Ureter (tissue), 1 donor: Measurements from ENCODE around the gene MAP3K7. TPM values are rescaled to one million over a fixed set of nuclear protein-coding genes. Genes with fewer than 3 reads are reported as not detected.

Source experiments
- DNase-seq: peaks from one replicate; pipeline ENCODE4 v3.0.0-alpha.2; 2020; ENCODE audit warnings: low spot score
- total RNA-seq: library from RNA; stranded (reverse); gene quantifications from one replicate; pipeline ENCODE4 v1.2.4, GENCODE V29; 2023
- donor health status: DM: yes; HTN: yes; CAD: no.

MAP3K7 gene
- total RNA-seq, 1 donor from 2014 or later = 31.3 TPM

GRCh38 chr6:90530882-90531281, 56.0 kb downstream of the MAP3K7 start:
- DNase-seq = no peak

DNA sequence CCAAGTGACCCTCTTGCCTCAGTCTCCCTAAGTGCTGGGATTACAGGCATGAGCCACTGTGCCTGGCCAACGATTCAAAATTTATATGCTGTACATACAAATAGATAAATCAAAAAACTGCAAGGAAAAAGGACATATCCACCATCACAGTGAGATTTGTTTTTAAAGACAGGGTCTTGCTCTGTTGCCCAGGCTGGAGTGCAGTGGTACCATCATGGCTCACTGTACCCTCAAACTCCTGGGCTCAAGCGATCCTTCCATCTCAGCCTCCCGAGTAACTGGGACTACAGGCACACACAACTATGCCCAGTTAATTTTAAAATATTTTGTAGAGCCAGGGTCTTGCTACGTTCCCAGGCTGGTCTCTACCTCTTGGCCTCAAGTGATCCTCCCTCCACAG, 61.5 kb downstream of the MAP3K7 start:
- DNase-seq = no peak

GRCh38 chr6:90523779-90524310, 63.0 kb downstream of the MAP3K7 start:
- no peak for DNase-seq

- no peak for DNase-seq
Measured at GRCh38 chr6:90521955-90522354, 64.9 kb downstream of the MAP3K7 start.

DNA sequence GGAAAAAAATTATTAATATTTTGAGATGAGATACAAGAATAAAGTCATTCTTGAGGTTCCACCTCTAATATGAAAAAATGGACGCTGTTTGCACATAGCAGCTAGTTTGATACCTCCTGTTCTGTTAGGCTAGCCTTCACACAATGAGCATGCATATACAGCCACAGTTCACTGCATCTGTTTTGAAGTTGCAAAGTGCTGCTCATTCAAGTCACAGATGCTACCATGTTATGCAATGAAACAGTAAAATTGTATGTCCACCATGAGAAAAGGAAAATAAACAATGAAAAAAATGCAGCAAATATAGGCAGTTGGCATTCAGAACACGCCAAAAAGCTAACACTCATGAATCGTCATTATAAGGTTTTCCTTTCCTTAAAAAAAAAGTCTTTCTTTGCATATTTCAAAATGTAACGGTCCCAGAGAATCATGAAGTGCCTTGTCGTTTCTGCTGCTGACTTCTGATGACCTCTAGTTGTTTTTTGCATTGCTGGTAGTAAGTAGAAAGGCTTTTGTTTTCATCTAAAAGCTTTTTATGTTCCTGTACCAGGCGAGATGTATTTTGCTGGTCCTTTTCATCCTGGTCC, 70.7 kb downstream of the MAP3K7 start:
- no peak for DNase-seq

GRCh38 chr6:90514496-90514895, 72.4 kb downstream of the MAP3K7 start:
- no peak for DNase-seq

DNA sequence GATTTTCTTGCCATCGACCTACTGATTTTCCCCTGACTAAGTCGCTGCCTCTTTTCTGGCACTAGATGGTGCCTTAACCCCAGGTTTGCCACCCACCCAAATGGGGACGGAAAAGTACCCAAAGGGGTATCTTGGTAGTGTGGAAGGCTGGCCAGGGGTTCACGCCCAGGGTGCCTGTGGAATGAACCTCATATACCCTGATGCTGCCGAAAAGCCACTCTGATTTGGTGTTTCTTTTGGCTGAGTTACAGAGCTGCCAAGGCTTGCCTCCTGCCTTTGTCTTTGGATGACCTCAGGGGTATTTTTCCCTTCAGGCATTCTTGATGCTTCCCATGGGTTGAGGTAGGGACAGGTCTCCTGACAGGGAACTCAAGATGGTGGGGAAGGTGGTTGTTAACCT, 78.1 kb downstream of the MAP3K7 start:
- DNase-seq = no peak

DNA sequence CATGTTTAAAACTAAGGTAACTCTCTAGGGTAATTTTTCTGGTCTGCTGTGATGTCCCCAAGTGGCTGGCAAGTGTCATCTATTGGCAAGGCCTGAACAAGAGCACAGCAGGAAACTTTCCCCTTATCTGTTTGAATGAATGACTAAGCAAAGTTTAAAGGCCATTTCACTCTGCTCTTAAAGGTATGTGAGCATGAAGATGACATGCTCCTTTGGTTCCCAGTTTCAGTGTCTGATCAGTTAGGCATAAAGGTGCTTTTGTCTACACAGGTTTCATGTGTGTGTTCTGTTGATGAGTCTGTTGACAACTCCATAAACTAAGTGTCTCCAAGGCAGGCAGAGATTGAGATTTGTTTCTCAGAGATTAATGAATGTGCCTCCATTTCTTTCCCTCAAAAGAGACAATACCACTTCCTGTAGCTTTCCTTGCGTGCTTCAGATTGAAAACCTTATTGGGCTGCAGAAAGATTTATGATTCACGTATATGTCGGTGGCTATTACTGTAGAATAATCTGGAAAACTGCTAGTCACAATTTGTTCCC, 83.9 kb downstream of the MAP3K7 start:
- no peak for DNase-seq

- DNase-seq = no peak
Measured at GRCh38 chr6:90502381-90502780, 84.5 kb downstream of the MAP3K7 start.

DNA sequence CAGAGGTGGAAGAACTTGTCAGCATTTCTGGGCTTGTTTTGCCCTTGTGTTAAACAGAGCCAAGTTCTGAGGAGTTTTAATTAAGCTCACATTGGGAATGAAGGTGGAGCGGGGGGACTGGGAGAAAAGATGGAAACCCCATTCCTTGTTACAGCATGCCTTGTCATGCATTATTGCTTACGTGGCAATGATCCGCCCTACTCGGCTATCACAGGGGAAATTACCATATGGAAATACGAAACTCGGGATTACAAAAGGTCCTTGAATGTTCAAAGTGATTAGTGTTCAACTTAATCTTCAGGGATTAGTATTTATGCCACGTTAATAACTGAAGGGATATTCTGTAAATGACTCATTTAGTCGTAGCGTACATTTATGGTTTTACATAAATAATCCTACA, 86.4 kb downstream of the MAP3K7 start:
- no peak for DNase-seq

- DNase-seq = no peak
Measured at GRCh38 chr6:90497411-90497810, 89.5 kb downstream of the MAP3K7 start.

GRCh38 chr6:90496258-90497016, 90.4 kb downstream of the MAP3K7 start:
- DNase-seq = no peak

DNA sequence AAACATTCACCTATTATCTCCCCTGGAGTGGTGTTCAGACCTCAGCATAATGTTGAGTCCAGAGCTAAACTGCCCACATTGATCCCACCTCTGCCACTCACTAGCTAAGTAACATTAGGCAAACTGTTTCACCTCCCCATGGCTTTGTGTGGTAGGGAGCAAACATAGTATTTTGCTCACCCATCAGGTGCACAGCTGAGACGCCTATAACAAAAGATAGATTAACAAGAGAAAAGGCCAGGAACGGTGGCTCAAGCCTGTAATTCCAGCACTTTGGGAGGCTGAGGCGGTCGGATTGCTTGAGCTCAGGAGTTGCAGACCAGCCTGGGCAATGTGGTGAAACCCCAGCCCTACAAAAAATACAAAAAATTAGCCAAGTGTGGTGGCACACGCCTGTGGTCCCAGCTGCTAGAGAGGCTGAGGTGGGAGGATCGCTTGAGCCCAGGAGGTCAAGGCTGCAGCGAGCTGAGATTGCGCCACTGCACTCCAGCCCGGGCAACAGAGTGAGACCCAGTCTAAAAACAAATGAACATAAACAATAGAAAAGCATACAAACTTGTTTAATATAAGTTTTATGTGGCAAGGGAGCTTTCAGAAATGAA, 91.6 kb downstream of the MAP3K7 start:
- no peak for DNase-seq

GRCh38 chr6:90494067-90494780, 92.6 kb downstream of the MAP3K7 start:
- DNase-seq = no peak

GRCh38 chr6:90493332-90493731, 93.5 kb downstream of the MAP3K7 start:
- DNase-seq = no peak

DNA sequence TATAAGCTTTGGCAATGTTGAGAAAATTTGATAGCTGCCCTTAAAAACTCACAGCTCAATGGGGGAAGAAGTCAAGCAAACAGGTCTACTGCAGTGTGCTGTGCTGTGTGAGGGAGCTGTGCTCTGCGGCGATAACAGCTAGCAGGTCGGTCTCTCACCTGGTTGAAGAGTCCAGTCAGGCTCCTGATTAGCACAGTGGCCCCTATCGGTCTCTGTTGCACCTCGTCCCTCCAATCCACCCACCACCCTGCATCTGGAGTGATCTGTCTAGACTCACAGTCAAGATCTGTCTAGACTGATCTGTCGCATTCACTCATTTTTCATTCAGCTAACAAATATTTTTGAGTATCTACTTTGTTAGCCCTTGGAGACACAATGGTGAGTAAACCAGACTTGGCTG, 94.1 kb downstream of the MAP3K7 start:
- no peak for DNase-seq

GRCh38 chr6:90492369-90492768, 94.5 kb downstream of the MAP3K7 start:
- DNase-seq = no peak

DNA sequence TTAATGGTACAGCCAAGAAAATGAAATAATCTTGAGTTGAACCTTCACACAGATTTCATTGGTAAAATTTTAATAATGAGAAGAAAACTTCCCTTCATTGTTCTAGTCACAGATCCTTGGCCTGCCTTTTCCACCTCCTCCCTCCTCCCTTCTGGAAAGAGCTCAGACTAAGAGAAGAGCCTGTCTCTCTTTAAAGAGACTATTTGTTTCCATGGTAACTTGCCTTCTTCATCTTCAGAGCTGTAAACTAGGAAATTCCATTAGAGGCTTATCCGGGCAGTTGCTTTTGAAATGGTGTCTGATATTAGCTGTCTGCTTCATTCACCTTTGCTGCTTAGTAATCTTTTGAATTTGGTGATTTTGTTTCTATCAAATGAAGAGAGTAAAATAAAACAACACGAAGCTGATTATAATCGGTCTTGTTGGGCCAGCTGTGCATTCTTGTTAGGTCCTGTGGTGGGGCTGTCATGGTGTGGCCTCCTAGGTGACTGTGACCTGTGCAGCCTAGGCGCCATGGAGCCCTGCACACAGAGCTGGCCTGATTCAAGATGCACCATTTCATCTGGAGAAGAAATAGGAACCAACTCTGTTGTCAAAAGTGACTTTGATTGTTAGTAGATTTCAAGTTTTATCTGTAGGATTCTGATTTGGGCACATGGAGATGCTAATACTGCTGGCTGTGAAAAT, 96.7 kb downstream of the MAP3K7 start:
- no peak for DNase-seq

GRCh38 chr6:90488816-90489215, 98.1 kb downstream of the MAP3K7 start:
- no peak for DNase-seq

- DNase-seq = no peak
Measured at GRCh38 chr6:90485635-90486277, 101.1 kb downstream of the MAP3K7 start.

GRCh38 chr6:90484903-90485302, 102.0 kb downstream of the MAP3K7 start:
- no peak for DNase-seq
